Astrocyte (in vitro differentiated cells and primary cell): ENCODE results near the gene DLX3.

Experiments used
- CTCF ChIP-seq: IDR thresholded peaks from 2 replicates; pipeline ENCODE4 v1.5.1; 2011; ENCODE audit warnings: low read depth, mild to moderate bottlenecking, inconsistent platforms, low read length, moderate library complexity; ENCODE audit not compliant: insufficient read depth
- EZH2 ChIP-seq: IDR thresholded peaks from 2 replicates; pipeline ENCODE4 v1.6.1; 2012; ENCODE audit warnings: mild to moderate bottlenecking, low read length, inconsistent platforms; ENCODE audit not compliant: insufficient read depth

- TF ChIP-seq CTCF: no peak
- TF ChIP-seq EZH2: no peak
Measured at GRCh38 chr17:50042211-50042610, 47.2 kb upstream of the DLX3 start.
